Astrocyte (in vitro differentiated cells and primary cell): ENCODE measurements around the gene CCDC146. TPM values are rescaled to one million over a fixed set of nuclear protein-coding genes. Genes with fewer than 3 reads are reported as not detected.

Experiments
- DNase-seq: peaks from one replicate; pipeline ENCODE4 v3.0.0-alpha.2; 2010; ENCODE audit warnings: low read depth
- FAIRE-seq: peaks from 2 replicates; lab custom pipeline; 2011; peaks lifted over from hg19 to GRCh38; lab: Jason Lieb, UNC
- H2AFZ ChIP-seq: 2 replicates; pipeline ENCODE4 v1.6.0; 2012; ENCODE audit warnings: low read depth, low read length, inconsistent platforms
- H3K27ac ChIP-seq: 2 replicates; pipeline ENCODE4 v1.5.1; 2011; ENCODE audit warnings: low read depth, low read length, inconsistent platforms
- H3K27me3 ChIP-seq: 2 replicates; pipeline ENCODE4 v1.6.0; 2011; ENCODE audit warnings: low read length, inconsistent platforms; ENCODE audit not compliant: insufficient read depth
- H3K36me3 ChIP-seq: 2 replicates; pipeline ENCODE4 v1.5.1; 2011; ENCODE audit warnings: low read length, inconsistent platforms; ENCODE audit not compliant: insufficient read depth
- H3K4me1 ChIP-seq: 2 replicates; pipeline ENCODE4 v1.5.1; 2011; ENCODE audit warnings: low read length, inconsistent platforms; ENCODE audit not compliant: insufficient read depth
- H3K4me2 ChIP-seq: 2 replicates; pipeline ENCODE4 v1.6.0; 2012; ENCODE audit warnings: low read length, inconsistent platforms
- H3K4me3 ChIP-seq: 2 replicates; pipeline ENCODE4 v1.5.1; 2011; ENCODE audit warnings: low read depth, mild to moderate bottlenecking, low read length, inconsistent platforms; ENCODE audit not compliant: insufficient read depth
- H3K79me2 ChIP-seq: 2 replicates; pipeline ENCODE4 v1.6.0; 2012; ENCODE audit warnings: mild to moderate bottlenecking, low read length, inconsistent platforms; ENCODE audit not compliant: insufficient read depth
- H3K9ac ChIP-seq: 2 replicates; pipeline ENCODE4 v1.6.0; 2012; ENCODE audit warnings: mild to moderate bottlenecking, low read length, inconsistent platforms
- H3K9me3 ChIP-seq: 2 replicates; pipeline ENCODE4 v1.5.1; 2012; ENCODE audit warnings: low read depth, mild to moderate bottlenecking, low read length, inconsistent platforms; ENCODE audit not compliant: insufficient read depth
- H4K20me1 ChIP-seq: 2 replicates; pipeline ENCODE4 v1.6.0; 2012; ENCODE audit warnings: low read length, inconsistent platforms; ENCODE audit not compliant: insufficient read depth
- H3K27ac Mint-ChIP-seq: one replicate; pipeline ENCODE4 v1.8.0; 2021; ENCODE audit warnings: mild to moderate bottlenecking, mixed read lengths; ENCODE audit not compliant: unreplicated experiment
- H3K27me3 Mint-ChIP-seq: one replicate; pipeline ENCODE4 v1.8.0; 2021; ENCODE audit warnings: low read depth, mixed read lengths; ENCODE audit not compliant: unreplicated experiment
- H3K36me3 Mint-ChIP-seq: one replicate; pipeline ENCODE4 v1.8.0; 2021; ENCODE audit warnings: low read depth, mixed read lengths; ENCODE audit not compliant: unreplicated experiment
- H3K4me1 Mint-ChIP-seq: one replicate; pipeline ENCODE4 v1.8.0; 2021; ENCODE audit warnings: low read depth, mixed read lengths; ENCODE audit not compliant: unreplicated experiment
- H3K4me3 Mint-ChIP-seq: one replicate; pipeline ENCODE4 v1.8.0; 2021; ENCODE audit warnings: mild to moderate bottlenecking, moderate library complexity, mixed read lengths; ENCODE audit not compliant: unreplicated experiment
- H3K9me3 Mint-ChIP-seq: one replicate; pipeline ENCODE4 v1.8.0; 2021; ENCODE audit warnings: mild to moderate bottlenecking, mixed read lengths; ENCODE audit not compliant: unreplicated experiment
- EZH2 ChIP-seq: IDR thresholded peaks from 2 replicates; pipeline ENCODE4 v1.6.1; 2012; ENCODE audit warnings: mild to moderate bottlenecking, low read length, inconsistent platforms; ENCODE audit not compliant: insufficient read depth
- total RNA-seq: library from RNA; stranded (reverse); gene quantifications from 2 replicates; pipeline ENCODE4 v1.2.1, GENCODE V29; 2021
- TF ChIP-seq, protein P1 (sequence below): IDR thresholded peaks from 2 replicates; pipeline ENCODE4 v1.5.1; 2011; ENCODE audit warnings: low read depth, mild to moderate bottlenecking, inconsistent platforms, low read length, moderate library complexity; ENCODE audit not compliant: insufficient read depth

The CCDC146 gene
- total RNA-seq, 1 donor from 2014 or later = 2.0 TPM

DNA sequence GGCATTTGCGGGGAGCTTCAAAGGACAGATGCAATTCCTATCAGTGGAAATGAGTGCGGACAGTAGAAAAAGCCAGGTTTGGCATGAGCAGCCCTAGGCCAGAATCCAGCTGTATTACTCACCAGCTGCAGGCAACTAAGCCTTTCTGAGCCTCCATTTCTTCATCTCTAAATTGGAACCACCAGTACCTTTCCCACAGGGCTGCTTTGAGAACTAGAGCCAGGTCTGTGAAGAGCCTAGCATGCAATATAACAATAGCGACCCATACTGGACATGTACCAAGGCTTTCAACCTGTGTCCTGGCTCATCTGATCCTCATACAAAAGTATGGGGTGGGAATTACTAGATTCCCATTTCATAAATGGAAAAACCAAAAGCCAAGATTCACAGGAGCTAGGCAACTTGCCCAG is 192.8 kb downstream of the CCDC146 start:
- H3K4me2 ChIP-seq = no peak overlapping the region
- Mint-ChIP-seq H3K4me1 (no peaks in the 10 kb centered on the region), H3K27me3 (no peaks in the 10 kb centered on the region), H3K36me3 (no peaks in the 10 kb centered on the region), H3K9me3 (no peaks in the 10 kb centered on the region), H3K27ac (no peak overlapping the region), H3K4me3 (no peak overlapping the region)
- H4K20me1 ChIP-seq = no peaks in the 10 kb centered on the region
- H3K36me3 ChIP-seq = no peaks in the 10 kb centered on the region
- H3K4me3 ChIP-seq = no peak overlapping the region
- no peak overlapping the region for H3K9ac ChIP-seq
- no peak overlapping the region for H3K27ac ChIP-seq
- no peaks in the 10 kb centered on the region for H3K4me1 ChIP-seq
- DNase-seq = no peak
- no peak for FAIRE-seq
- TF ChIP-seq, protein P1, sequence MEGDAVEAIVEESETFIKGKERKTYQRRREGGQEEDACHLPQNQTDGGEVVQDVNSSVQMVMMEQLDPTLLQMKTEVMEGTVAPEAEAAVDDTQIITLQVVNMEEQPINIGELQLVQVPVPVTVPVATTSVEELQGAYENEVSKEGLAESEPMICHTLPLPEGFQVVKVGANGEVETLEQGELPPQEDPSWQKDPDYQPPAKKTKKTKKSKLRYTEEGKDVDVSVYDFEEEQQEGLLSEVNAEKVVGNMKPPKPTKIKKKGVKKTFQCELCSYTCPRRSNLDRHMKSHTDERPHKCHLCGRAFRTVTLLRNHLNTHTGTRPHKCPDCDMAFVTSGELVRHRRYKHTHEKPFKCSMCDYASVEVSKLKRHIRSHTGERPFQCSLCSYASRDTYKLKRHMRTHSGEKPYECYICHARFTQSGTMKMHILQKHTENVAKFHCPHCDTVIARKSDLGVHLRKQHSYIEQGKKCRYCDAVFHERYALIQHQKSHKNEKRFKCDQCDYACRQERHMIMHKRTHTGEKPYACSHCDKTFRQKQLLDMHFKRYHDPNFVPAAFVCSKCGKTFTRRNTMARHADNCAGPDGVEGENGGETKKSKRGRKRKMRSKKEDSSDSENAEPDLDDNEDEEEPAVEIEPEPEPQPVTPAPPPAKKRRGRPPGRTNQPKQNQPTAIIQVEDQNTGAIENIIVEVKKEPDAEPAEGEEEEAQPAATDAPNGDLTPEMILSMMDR = no peak
- no peak for TF ChIP-seq EZH2
- no peaks in the 10 kb centered on the region for H3K9me3 ChIP-seq
- H3K27me3 ChIP-seq = no peaks in the 10 kb centered on the region
- no peak overlapping the region for H2AFZ ChIP-seq
- no peaks in the 10 kb centered on the region for H3K79me2 ChIP-seq

DNA sequence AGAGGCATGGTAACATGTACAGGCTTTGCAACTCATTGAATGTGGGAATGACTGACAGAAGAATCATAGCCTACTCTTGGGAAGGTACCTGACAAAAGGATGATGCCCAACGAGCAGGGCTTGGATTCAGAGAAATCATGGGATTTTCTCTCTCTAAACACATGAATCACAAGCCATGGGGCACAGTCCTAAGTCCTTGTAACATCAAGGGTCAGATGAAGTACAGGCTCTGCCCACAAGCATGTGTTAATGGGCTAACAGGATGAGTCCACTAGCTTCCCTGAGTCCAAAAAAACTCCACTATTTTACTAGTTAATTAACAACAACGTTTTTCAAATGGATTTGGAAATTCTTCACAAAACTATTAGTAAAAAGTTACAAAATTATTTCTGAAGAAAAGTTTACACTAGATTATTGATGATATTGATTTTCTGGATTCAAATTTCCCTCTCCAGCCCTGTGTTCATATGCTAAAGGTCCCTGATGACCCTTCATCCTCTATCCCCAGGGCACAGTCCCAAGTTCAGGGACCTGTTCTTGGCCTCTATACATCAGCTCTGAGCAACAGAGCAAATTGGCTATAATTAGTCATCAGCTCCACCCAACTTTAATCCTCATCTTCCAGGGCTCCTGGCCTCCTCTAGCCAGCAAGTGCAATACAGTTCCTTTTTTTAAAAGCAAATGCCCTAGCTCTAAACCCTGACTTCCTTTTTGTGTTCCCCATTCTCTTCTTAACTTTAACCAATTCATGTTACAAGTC is 194.0 kb downstream of the CCDC146 start:
- FAIRE-seq = no peak
- H3K36me3 Mint-ChIP-seq = peaks cover 2% of the 10 kb centered on the region
- TF ChIP-seq, protein P1 = no peak
- TF ChIP-seq EZH2 = no peak
- no peak for DNase-seq
- H3K27ac Mint-ChIP-seq = no peak overlapping the region
- Histone ChIP-seq H3K79me2 (no peaks in the 10 kb centered on the region), H4K20me1 (no peaks in the 10 kb centered on the region), H3K4me1 (no peaks in the 10 kb centered on the region), H2AFZ (no peak overlapping the region), H3K27me3 (no peaks in the 10 kb centered on the region), H3K4me2 (no peak overlapping the region), H3K36me3 (no peaks in the 10 kb centered on the region), H3K9me3 (no peaks in the 10 kb centered on the region), H3K4me3 (no peak overlapping the region), H3K9ac (no peak overlapping the region), H3K27ac (no peak overlapping the region)
- H3K9me3 Mint-ChIP-seq = no peaks in the 10 kb centered on the region
- no peaks in the 10 kb centered on the region for H3K27me3 Mint-ChIP-seq
- no peaks in the 10 kb centered on the region for H3K4me1 Mint-ChIP-seq
- H3K4me3 Mint-ChIP-seq = no peak overlapping the region

DNA sequence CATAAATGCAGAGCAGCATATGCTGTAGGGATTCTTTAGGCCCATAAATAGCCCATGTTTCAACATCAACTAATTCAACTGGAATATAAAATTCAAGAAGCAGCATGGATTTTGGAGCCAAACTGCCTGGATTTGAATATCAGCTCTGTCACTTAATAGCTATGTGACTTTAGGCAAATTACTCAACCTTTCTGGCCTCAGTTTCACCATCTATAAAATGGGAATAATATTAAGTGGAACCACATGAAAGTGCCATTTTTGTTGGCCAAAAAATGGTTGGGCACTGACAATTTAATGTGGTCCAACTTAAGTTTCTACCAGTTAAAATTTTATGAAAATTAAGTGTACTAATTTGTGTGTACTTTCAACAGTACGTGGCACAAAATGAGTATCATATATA is 195.6 kb downstream of the CCDC146 start:
- DNase-seq (no peak), FAIRE-seq (no peak)
- Histone ChIP-seq H3K36me3 (no peaks in the 10 kb centered on the region), H3K9me3 (no peaks in the 10 kb centered on the region), H3K9ac (no peak overlapping the region), H3K27me3 (no peaks in the 10 kb centered on the region), H3K4me2 (no peak overlapping the region), H3K27ac (no peak overlapping the region), H3K4me1 (no peaks in the 10 kb centered on the region), H2AFZ (no peak overlapping the region), H4K20me1 (no peaks in the 10 kb centered on the region), H3K79me2 (no peaks in the 10 kb centered on the region), H3K4me3 (no peak overlapping the region)
- H3K27ac Mint-ChIP-seq = no peak overlapping the region
- H3K4me3 Mint-ChIP-seq = no peak overlapping the region
- no peaks in the 10 kb centered on the region for H3K27me3 Mint-ChIP-seq
- TF ChIP-seq, protein P1 = no peak
- TF ChIP-seq EZH2 = no peak
- H3K36me3 Mint-ChIP-seq = peaks cover 2% of the 10 kb centered on the region
- no peaks in the 10 kb centered on the region for H3K4me1 Mint-ChIP-seq
- H3K9me3 Mint-ChIP-seq = peaks cover 3% of the 10 kb centered on the region
